ENCODE results near the gene SPART.

The SPART gene

GRCh38 chr13:36347531-36348210, 1.5 kb upstream of the SPART start:
- TF ChIP-seq RAD21 (IDR thresholded peaks at IDR 0.05; ENCODE audit: low read depth) = no peak

GRCh38 chr13:36345438-36346221, 564 bp downstream of the SPART start:
- TF ChIP-seq CEBPB (IDR thresholded peaks at IDR 0.05) = no peak
- TF ChIP-seq EGR1 (IDR thresholded peaks at IDR 0.05) = no peak
- TF ChIP-seq USF1 (IDR thresholded peaks at IDR 0.05) = no peak
- no peak for TF ChIP-seq TCF12 (IDR thresholded peaks at IDR 0.05; ENCODE audit: low read depth)
- no peak for TF ChIP-seq CREB1 (IDR thresholded peaks at IDR 0.05; ENCODE audit: low read depth)
- TF ChIP-seq, protein P1, sequence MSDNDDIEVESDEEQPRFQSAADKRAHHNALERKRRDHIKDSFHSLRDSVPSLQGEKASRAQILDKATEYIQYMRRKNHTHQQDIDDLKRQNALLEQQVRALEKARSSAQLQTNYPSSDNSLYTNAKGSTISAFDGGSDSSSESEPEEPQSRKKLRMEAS (IDR thresholded peaks at IDR 0.05) = no peak
- TF ChIP-seq REST (IDR thresholded peaks at IDR 0.05; ENCODE audit: low read depth) = no peak
- TF ChIP-seq NFIC (IDR thresholded peaks at IDR 0.05) = no peak
- no peak for TF ChIP-seq EP300 (IDR thresholded peaks at IDR 0.05; ENCODE audit: borderline replicate concordance)
- no peak for TF ChIP-seq YY1 (IDR thresholded peaks at IDR 0.05; ENCODE audit: low read depth)

GRCh38 chr13:36344886-36345437, 1.2 kb downstream of the SPART start:
- TF ChIP-seq USF1 (IDR thresholded peaks at IDR 0.05) (no peak), EGR1 (IDR thresholded peaks at IDR 0.05) (no peak), TCF12 (IDR thresholded peaks at IDR 0.05; ENCODE audit: low read depth) (no peak)

GRCh38 chr13:36344173-36344572, 2.0 kb downstream of the SPART start:
- TF ChIP-seq FOXM1 (IDR thresholded peaks at IDR 0.05; ENCODE audit: borderline replicate concordance, low read depth) (no peak), EP300 (IDR thresholded peaks at IDR 0.05; ENCODE audit: borderline replicate concordance) (no peak), YY1 (IDR thresholded peaks at IDR 0.05; ENCODE audit: low read depth) (no peak), ZBTB7A (IDR thresholded peaks at IDR 0.05; ENCODE audit: low read depth) (no peak), TAF1 (IDR thresholded peaks at IDR 0.05; ENCODE audit: low read depth) (no peak)
- TF ChIP-seq, protein P1 (IDR thresholded peaks at IDR 0.05) = no peak

DNA sequence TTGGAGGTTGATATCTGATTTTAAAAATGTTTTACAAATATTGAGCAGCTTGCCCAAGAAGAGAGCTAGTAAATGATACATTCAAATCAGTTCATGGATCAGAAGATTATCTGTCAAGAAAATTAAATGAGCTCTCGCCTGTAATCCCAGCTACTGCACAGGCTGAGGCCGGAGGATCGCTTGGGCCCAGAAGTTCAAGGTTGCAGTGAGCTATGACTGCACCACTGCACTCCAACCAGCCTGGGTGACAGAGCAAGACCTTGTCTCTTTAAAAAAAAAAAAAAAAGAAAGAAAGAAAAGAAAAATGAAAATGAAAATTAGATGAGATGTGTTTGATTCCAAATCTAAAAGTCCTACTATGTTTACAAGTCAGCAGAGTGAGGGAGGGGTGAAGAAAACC, 2.4 kb downstream of the SPART start:
- TF ChIP-seq ZBTB7A (IDR thresholded peaks at IDR 0.05; ENCODE audit: low read depth) (no peak), TAF1 (IDR thresholded peaks at IDR 0.05; ENCODE audit: low read depth) (no peak), FOXM1 (IDR thresholded peaks at IDR 0.05; ENCODE audit: borderline replicate concordance, low read depth) (no peak), EGR1 (IDR thresholded peaks at IDR 0.05) (no peak), RAD21 (IDR thresholded peaks at IDR 0.05; ENCODE audit: low read depth) (no peak), NFIC (IDR thresholded peaks at IDR 0.05) (no peak), YY1 (IDR thresholded peaks at IDR 0.05; ENCODE audit: low read depth) (no peak), USF1 (IDR thresholded peaks at IDR 0.05) (no peak), EP300 (IDR thresholded peaks at IDR 0.05; ENCODE audit: borderline replicate concordance) (no peak), REST (IDR thresholded peaks at IDR 0.05; ENCODE audit: low read depth) (no peak), CREB1 (IDR thresholded peaks at IDR 0.05; ENCODE audit: low read depth) (no peak), CEBPB (IDR thresholded peaks at IDR 0.05) (no peak), TCF12 (IDR thresholded peaks at IDR 0.05; ENCODE audit: low read depth) (no peak), TEAD4 (IDR thresholded peaks at IDR 0.05) (no peak)
- TF ChIP-seq, protein P1 (IDR thresholded peaks at IDR 0.05) = no peak

Data from Ishikawa (cell line).